HG03575 (cell line): Measurements from ENCODE around the gene RASGRF2.
"Not testable (repeated sequence)": the region's sequence is repeated elsewhere in the genome, so short reads cannot be mapped to it uniquely, and the experiment has no call there.

Experiments
- ATAC-seq: cut with Tn5 transposase; IDR thresholded peaks from one replicate; pipeline ENCODE4 v1.9.1; 2021; ENCODE audit not compliant: unreplicated experiment, insufficient number of reproducible peaks, low FRiP score; ENCODE audit errors: extremely low read depth

RASGRF2 gene

GRCh38 chr5:81270394-81271027 lies 310.3 kb downstream of the RASGRF2 start:
- ATAC-seq, result not testable (repeated sequence)
